Adipocyte (in vitro differentiated cells): ENCODE results near the gene XRN2.

ENCODE experiments used
- DNase-seq: peaks from one replicate; pipeline ENCODE4 v3.0.0-alpha.2; 2015; ENCODE audit warnings: low read depth
- H3K27me3 ChIP-seq: replicated peaks from 2 replicates; pipeline ENCODE4 v1.7.0; 2013; ENCODE audit warnings: mild to moderate bottlenecking, low read length, moderate library complexity; ENCODE audit not compliant: control insufficient read depth, insufficient read depth
- H3K36me3 ChIP-seq: 2 replicates; pipeline ENCODE4 v1.7.0; 2013; ENCODE audit warnings: low read length, mild to moderate bottlenecking, moderate library complexity; ENCODE audit not compliant: control insufficient read depth, insufficient read depth, severe bottlenecking
- H3K4me1 ChIP-seq: 2 replicates; pipeline ENCODE4 v1.7.0; 2013; ENCODE audit warnings: mild to moderate bottlenecking, low read length, moderate library complexity; ENCODE audit not compliant: control insufficient read depth, insufficient read depth
- H3K4me3 ChIP-seq: 2 replicates; pipeline ENCODE4 v1.7.0; 2013; ENCODE audit warnings: mild to moderate bottlenecking, low read length, moderate library complexity
- H3K9ac ChIP-seq: 2 replicates; pipeline ENCODE4 v1.7.0; 2013; ENCODE audit warnings: mild to moderate bottlenecking, low read length, moderate library complexity
- H3K9me3 ChIP-seq: 2 replicates; pipeline ENCODE4 v1.7.0; 2013; ENCODE audit warnings: mild to moderate bottlenecking, low read length, moderate library complexity; ENCODE audit not compliant: control insufficient read depth

Gene XRN2

DNA sequence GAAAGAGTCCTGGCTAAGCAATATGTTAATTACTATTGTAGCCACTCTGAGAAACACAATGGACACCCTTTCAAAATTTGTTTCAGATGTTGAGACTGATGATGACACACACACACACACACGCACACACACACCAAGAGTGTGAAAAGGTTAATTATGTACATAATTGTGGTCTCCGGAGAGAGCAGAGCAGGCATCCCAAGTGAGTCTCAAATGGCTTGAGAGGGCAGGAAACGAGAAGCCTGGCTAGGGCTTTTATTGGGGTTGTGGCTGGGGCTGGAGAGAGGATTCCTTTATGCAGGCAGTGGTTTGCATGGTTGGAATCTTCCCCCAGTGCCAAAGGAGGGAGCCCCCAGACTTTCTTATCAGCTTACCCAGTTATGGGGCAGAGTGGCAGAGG, 132.4 kb downstream of the XRN2 start:
- Histone ChIP-seq H3K4me3 (no peak overlapping the region), H3K9me3 (no peaks in the 10 kb centered on the region), H3K27me3 (no peaks in the 10 kb centered on the region), H3K4me1 (peaks cover 4% of the 10 kb centered on the region), H3K36me3 (no peaks in the 10 kb centered on the region), H3K9ac (no peak overlapping the region)
- no peak for DNase-seq

DNA sequence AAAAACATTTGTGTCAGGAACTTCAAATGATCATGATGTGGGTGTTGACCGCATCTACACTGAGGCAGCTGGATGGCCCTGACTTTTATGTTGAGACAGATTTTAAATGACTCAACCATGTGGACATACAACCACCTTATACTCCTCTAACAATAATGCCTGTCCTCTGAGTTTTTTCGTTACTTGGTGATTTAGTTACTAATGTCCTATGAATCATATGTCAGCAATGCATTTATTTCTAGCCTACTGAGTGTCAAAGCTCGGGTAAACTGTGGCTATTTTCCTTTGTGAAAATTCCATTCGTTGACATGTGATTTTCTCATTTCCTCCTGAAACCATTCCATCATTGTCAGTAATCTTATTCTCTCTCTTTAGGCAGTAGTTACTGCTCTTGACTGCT, 133.1 kb downstream of the XRN2 start:
- Histone ChIP-seq H3K36me3 (no peaks in the 10 kb centered on the region), H3K27me3 (peaks cover 3% of the 10 kb centered on the region), H3K4me1 (peaks cover 4% of the 10 kb centered on the region), H3K9me3 (no peaks in the 10 kb centered on the region), H3K9ac (no peak overlapping the region), H3K4me3 (no peak overlapping the region)
- peak; percentile 60 for DNase-seq

DNA sequence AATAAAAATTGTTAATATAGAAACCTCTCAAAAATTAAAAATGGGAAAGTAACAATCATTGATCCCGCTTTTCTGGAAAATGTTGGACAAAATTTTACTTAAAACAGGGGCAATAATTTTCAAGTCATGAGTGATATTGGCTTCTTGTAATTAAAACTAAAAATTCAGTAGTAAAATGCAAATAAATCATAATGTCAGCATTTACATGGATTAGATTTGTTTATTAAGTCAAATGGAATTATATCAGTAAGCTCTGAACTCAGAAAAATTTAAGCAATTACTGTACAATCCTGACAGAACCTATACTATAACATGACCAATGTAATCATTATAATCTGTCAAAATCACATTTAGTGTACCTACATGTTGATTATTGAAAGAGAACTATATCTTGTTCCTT, 134.1 kb downstream of the XRN2 start:
- H3K9ac ChIP-seq: no peak overlapping the region

DNA sequence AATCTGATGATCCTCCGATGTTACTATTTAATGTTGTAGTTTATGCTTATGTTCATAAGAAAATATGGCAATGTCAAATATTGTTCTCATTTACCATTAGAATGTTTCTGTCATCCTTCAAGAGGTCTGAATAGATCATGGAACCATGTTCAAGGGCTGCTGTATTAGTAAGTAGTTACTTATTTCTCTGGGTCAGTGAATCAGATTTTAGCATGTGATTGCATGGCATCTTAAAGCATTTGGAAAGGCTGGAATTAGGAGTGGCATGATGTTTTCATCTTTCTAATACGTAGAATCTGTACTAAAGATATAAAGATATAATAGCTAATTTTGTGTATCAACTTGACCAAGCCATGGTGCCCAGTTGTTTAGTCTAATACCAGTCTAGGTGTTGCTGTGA, 134.7 kb downstream of the XRN2 start:
- H3K4me3 ChIP-seq: no peak overlapping the region
- H3K9ac ChIP-seq: no peak overlapping the region
- no peaks in the 10 kb centered on the region for H3K36me3 ChIP-seq
- DNase-seq: no peak
- no peaks in the 10 kb centered on the region for H3K9me3 ChIP-seq
- peaks cover 8% of the 10 kb centered on the region for H3K27me3 ChIP-seq
- peaks cover 4% of the 10 kb centered on the region for H3K4me1 ChIP-seq

More for the DNA sequence above, 134.1 kb downstream of the XRN2 start:
- H3K27me3 ChIP-seq: peaks cover 5% of the 10 kb centered on the region
- H3K36me3 ChIP-seq: no peaks in the 10 kb centered on the region
- H3K9me3 ChIP-seq: no peaks in the 10 kb centered on the region
- H3K4me3 ChIP-seq: no peak overlapping the region
- DNase-seq: no peak
- H3K4me1 ChIP-seq: peaks cover 4% of the 10 kb centered on the region
